CD8-positive, alpha-beta memory T cell (primary cell): ENCODE measurements around the gene INPP5K. TPM values are rescaled to one million over a fixed set of nuclear protein-coding genes. Genes with fewer than 3 reads are reported as not detected.
A peak's percentile ranks its signal among the peaks of the same experiment; 100 is the strongest.

Experiments used
- CTCF ChIA-PET: fragments of 350-600 bp; sonication (Branson Sonifier 250); formaldehyde crosslinking; loops from one replicate; lab custom pipeline; 2021; ENCODE audit warnings: antibody characterized with exemption; lab: Charles Lee
- POLR2A ChIA-PET: fragments of 350-600 bp; sonication (Branson Sonifier 250); formaldehyde crosslinking; loops from one replicate; lab custom pipeline; 2021; ENCODE audit warnings: antibody characterized with exemption; lab: Charles Lee
- DNase-seq, 5 donors: peaks; one replicate each; pipeline versions ENCODE4 v3.0.0 to v3.0.0-alpha.2; 2020 to 2022; ENCODE audit warnings: mixed read lengths in 1 of 5
- H3K27ac ChIP-seq: one replicate; pipeline ENCODE4 v1.7.0; 2013; ENCODE audit warnings: low read depth, mild to moderate bottlenecking, low read length, moderate library complexity
- H3K27me3 ChIP-seq: 2 replicates; pipeline ENCODE4 v1.7.0; 2013; ENCODE audit warnings: low read length, mild to moderate bottlenecking; ENCODE audit not compliant: insufficient read depth, poor library complexity, severe bottlenecking
- H3K36me3 ChIP-seq: 2 replicates; pipeline ENCODE4 v1.7.0; 2013; ENCODE audit warnings: mild to moderate bottlenecking, low read length, moderate library complexity; ENCODE audit not compliant: insufficient read depth
- H3K4me1 ChIP-seq: 2 replicates; pipeline ENCODE4 v1.7.0; 2013; ENCODE audit warnings: mild to moderate bottlenecking, low read length, moderate library complexity; ENCODE audit not compliant: insufficient read depth
- H3K4me3 ChIP-seq: 2 replicates; pipeline ENCODE4 v1.7.0; 2013; ENCODE audit warnings: mild to moderate bottlenecking, low read length
- H3K9me3 ChIP-seq: 2 replicates; pipeline ENCODE4 v1.7.0; 2013; ENCODE audit warnings: mild to moderate bottlenecking, low read length
- H3K27ac Mint-ChIP-seq, 8 donors: one replicate each; pipeline ENCODE4 v1.8.0; 2020 to 2021; ENCODE audit warnings: mixed read lengths in 8 of 8, mild to moderate bottlenecking in 6 of 8, inconsistent platforms in 3 of 8, moderate library complexity in 3 of 8
- H3K27me3 Mint-ChIP-seq, 2 donors: one replicate each; pipeline ENCODE4 v1.8.0; 2020 to 2021; ENCODE audit warnings: mixed read lengths in 2 of 2, mild to moderate bottlenecking in 1 of 2, moderate library complexity in 1 of 2
- H3K36me3 Mint-ChIP-seq, 3 donors: one replicate each; pipeline ENCODE4 v1.8.0; 2020 to 2021; ENCODE audit warnings: mixed read lengths in 3 of 3, inconsistent platforms in 1 of 3, mild to moderate bottlenecking in 1 of 3
- H3K4me1 Mint-ChIP-seq, 3 donors: one replicate each; pipeline ENCODE4 v1.8.0; 2020 to 2021; ENCODE audit warnings: mixed read lengths in 3 of 3, inconsistent platforms in 1 of 3, mild to moderate bottlenecking in 1 of 3
- H3K4me3 Mint-ChIP-seq, 7 donors: one replicate each; pipeline ENCODE4 v1.8.0; 2020 to 2021; ENCODE audit warnings: mixed read lengths in 7 of 7, mild to moderate bottlenecking in 6 of 7, moderate library complexity in 4 of 7, inconsistent platforms in 2 of 7
- H3K9me3 Mint-ChIP-seq, 5 donors: one replicate each; pipeline ENCODE4 v1.8.0; 2020 to 2022; ENCODE audit warnings: mixed read lengths in 5 of 5, mild to moderate bottlenecking in 3 of 5, moderate library complexity in 2 of 5, inconsistent platforms in 1 of 5
- polyA plus RNA-seq: library from polyadenylated mRNA; unstranded; fragments of 300-500 nt; fragmentation: Illumina TruSeq; gene quantifications from one replicate; pipeline ENCODE4 v1.2.3, GENCODE V29; 2021
- total RNA-seq, 2 experiments: library from RNA; stranded (reverse); gene quantifications; one replicate each; pipeline ENCODE4 v1.2.3, GENCODE V29; 2021

The INPP5K gene
- total and polyA plus RNA-seq, 3 experiments from 2014 or later = 29.5 to 80.2 (median 31.9) TPM

DNA sequence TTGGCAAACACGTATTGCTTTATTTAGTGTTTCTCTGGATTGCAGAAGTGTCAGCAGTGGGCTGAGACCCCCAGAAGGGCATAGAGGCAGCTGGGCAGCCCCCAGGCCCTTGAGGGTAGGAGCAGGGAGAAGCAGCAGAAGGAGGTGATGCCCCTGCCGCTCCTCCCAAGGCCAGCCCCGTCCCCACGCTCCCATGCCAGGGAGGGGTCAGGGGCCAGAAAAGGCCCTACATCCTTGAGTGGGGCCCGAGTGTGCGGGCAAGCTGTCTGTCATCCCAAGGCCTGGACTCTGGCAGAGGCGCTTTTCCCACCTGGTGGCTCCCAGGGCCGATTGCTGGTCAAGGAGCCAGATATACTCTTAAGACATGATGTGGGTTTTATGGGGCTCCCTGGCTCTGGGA lies 52.2 kb downstream of the INPP5K start:
- H3K4me1 ChIP-seq = peaks cover 38% of the 10 kb centered on the region
- Mint-ChIP-seq H3K4me3 (peak overlapping the region in 1 of 7 donors; percentile 61), H3K27me3 (peaks cover 3 to 8% of the 10 kb centered on the region in 2 donors), H3K4me1 (peaks cover 25 to 30% (median 27%) of the 10 kb centered on the region in 3 donors), H3K36me3 (peaks cover 6 to 13% (median 7%) of the 10 kb centered on the region in 3 donors), H3K9me3 (no peaks in the 10 kb centered on the region), H3K27ac (peak overlapping the region in 2 of 8 donors; percentile 60 to 83)
- CTCF ChIA-PET = interaction anchor here (1.4 kb wide), 1 partner anchor 10 kb away, joined by 4 read pairs; no protein-coding TSS in a partner anchor
- no peak for DNase-seq
- H3K9me3 ChIP-seq = no peaks in the 10 kb centered on the region
- POLR2A ChIA-PET = no interaction called here
- H3K27me3 ChIP-seq = no peaks in the 10 kb centered on the region
- peaks cover 6% of the 10 kb centered on the region for H3K36me3 ChIP-seq
- no peak overlapping the region for H3K27ac ChIP-seq
- no peak overlapping the region for H3K4me3 ChIP-seq

- no peak for DNase-seq
- H3K9me3 ChIP-seq = no peaks in the 10 kb centered on the region
- Mint-ChIP-seq H3K9me3 (no peaks in the 10 kb centered on the region), H3K4me3 (peak overlapping the region; percentile 59 to 90 (median 78)), H3K4me1 (peaks cover 25 to 30% (median 30%) of the 10 kb centered on the region in 3 donors), H3K27ac (peak overlapping the region; percentile 29 to 94 (median 81)), H3K36me3 (peaks cover 0 to 2% (median 0%) of the 10 kb centered on the region in 3 donors), H3K27me3 (peaks cover 3 to 8% of the 10 kb centered on the region in 2 donors)
- H3K36me3 ChIP-seq = no peaks in the 10 kb centered on the region
- CTCF ChIA-PET = interaction anchor here (0.7 to 1.6 kb wide), 5 partner anchors 9 to 97 kb away, joined by 3 to 8 read pairs (median 4); partner anchors contain the start of gene INPP5K
- H3K4me1 ChIP-seq = peaks cover 38% of the 10 kb centered on the region
- H3K27ac ChIP-seq = no peak overlapping the region
- POLR2A ChIA-PET = interaction anchor here (1.0 to 1.6 kb wide), 2 partner anchors 25 to 54 kb away, joined by 4 to 19 read pairs; partner anchors contain the start of gene INPP5K
- peak overlapping the region; percentile 44 for H3K4me3 ChIP-seq
- no peaks in the 10 kb centered on the region for H3K27me3 ChIP-seq
Observed at GRCh38 chr17:1462164-1463112, 54.0 kb downstream of the INPP5K start.

GRCh38 chr17:1461198-1461944 lies 55.0 kb downstream of the INPP5K start:
- no peaks in the 10 kb centered on the region for H3K9me3 ChIP-seq
- Mint-ChIP-seq H3K4me1 (peaks cover 31 to 37% (median 34%) of the 10 kb centered on the region in 3 donors), H3K4me3 (peak overlapping the region in 2 of 7 donors; percentile 33 to 61), H3K27ac (peak overlapping the region in 2 of 8 donors; percentile 19 to 75), H3K27me3 (peaks cover 3 to 13% of the 10 kb centered on the region in 2 donors), H3K36me3 (peaks cover 0 to 2% (median 0%) of the 10 kb centered on the region in 3 donors), H3K9me3 (no peaks in the 10 kb centered on the region)
- no peaks in the 10 kb centered on the region for H3K27me3 ChIP-seq
- no peak for DNase-seq
- no peaks in the 10 kb centered on the region for H3K36me3 ChIP-seq
- H3K4me1 ChIP-seq = peaks cover 45% of the 10 kb centered on the region
- H3K27ac ChIP-seq = no peak overlapping the region
- CTCF ChIA-PET = no interaction called here
- no peak overlapping the region for H3K4me3 ChIP-seq
- POLR2A ChIA-PET = interaction anchor here (0.7 kb wide), 1 partner anchor 185 kb away, joined by 4 read pairs; no protein-coding TSS in a partner anchor

DNA sequence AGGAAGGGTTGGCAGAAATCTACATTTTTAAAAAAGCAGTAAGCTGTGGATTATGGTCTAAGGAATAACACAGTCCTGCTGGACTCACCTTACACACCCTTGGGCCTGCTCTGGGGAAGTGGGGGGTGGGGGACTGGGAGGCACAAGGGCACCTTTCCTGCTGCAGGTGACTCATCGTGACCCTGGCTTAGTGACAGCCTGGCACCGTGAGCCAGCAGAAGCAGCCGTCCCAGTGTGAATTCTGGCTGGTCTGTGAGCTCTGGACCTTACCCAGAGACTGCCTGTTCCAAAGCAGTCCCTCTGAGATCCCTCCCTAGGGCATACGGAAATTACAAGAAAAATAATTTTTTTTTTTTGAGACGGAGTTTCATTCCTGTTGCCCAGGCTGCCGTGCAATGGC lies 56.2 kb downstream of the INPP5K start:
- H3K27me3 ChIP-seq = no peaks in the 10 kb centered on the region
- peak overlapping the region in 1 of 8 donors; percentile 50 for H3K27ac Mint-ChIP-seq
- H3K27me3 Mint-ChIP-seq = peaks cover 3 to 13% of the 10 kb centered on the region in 2 donors
- DNase-seq = no peak
- H3K36me3 Mint-ChIP-seq = peaks cover 0 to 2% (median 0%) of the 10 kb centered on the region in 3 donors
- H3K4me1 Mint-ChIP-seq = peaks cover 33 to 38% (median 37%) of the 10 kb centered on the region in 3 donors
- POLR2A ChIA-PET = interaction anchor here (0.7 kb wide), 1 partner anchor 184 kb away, joined by 4 read pairs; no protein-coding TSS in a partner anchor
- CTCF ChIA-PET = interaction anchor here (1.5 to 1.6 kb wide), 2 partner anchors 14 to 189 kb away, joined by 4 read pairs; partner anchors contain the start of gene RILP
- no peak overlapping the region for H3K4me3 ChIP-seq
- H3K4me3 Mint-ChIP-seq = peak overlapping the region in 2 of 7 donors; percentile 59 to 89
- peaks cover 46% of the 10 kb centered on the region for H3K4me1 ChIP-seq
- no peaks in the 10 kb centered on the region for H3K36me3 ChIP-seq
- no peaks in the 10 kb centered on the region for H3K9me3 ChIP-seq
- H3K27ac ChIP-seq = no peak overlapping the region
- H3K9me3 Mint-ChIP-seq = no peaks in the 10 kb centered on the region

DNA sequence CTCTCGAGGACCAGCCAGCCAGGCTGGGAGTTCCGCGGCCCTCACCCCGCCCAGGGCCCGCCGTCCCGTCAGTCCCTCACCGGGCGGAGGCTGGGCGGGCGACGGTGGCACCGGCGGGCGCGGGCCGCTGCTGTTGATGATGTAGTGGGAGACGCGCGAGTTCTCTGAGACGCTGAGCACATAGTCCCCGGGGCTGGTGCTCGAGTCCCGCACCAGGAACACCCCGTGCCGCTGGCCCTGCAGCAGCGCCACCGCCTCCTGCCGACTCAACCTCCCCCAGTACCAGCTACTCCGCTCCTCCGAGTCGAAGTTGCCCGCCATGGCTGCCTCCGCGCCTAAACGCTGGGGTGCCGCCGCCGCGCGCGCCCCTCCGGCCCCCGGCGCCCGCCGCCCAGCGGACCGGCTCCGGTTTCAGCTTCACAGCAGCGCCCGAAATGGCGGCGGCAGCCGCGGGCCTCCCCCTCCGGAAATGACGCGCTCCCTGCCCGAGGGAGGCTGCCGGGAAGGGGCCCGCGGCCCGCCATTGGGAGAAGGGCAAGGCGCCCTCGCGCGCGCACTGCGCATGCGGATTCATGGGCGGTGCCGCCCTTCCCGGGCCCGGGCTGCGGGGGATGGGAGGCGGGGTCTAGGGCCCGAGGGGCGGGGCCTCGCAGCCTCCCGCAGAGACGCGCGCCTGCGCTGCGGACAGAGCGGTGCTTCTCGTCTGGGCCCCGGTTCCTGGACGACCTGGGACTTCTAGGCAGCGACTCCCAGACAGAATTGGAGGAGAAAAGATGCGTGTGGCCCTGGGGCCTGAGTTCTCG lies 60.4 kb downstream of the INPP5K start, which contains the start of gene CRK:
Gene CRK, minus strand, starts transcription at position 436 of the 803 bp plus-strand sequence. Its CDS starts 115 bp downstream, at position 321.
- CTCF ChIA-PET = interaction anchor here (0.7 to 1.3 kb wide), 4 partner anchors 14 to 91 kb away, joined by 3 to 4 read pairs (median 3); no protein-coding TSS in a partner anchor
- Histone ChIP-seq H3K4me1 (peaks cover 34% of the 10 kb centered on the region), H3K27ac (peak within 1 kb of the TSS; percentile 85), H3K27me3 (no peaks in the 10 kb centered on the region), H3K9me3 (no peaks in the 10 kb centered on the region), H3K4me3 (peak within 1 kb of the TSS; percentile 89), H3K36me3 (no peaks in the 10 kb centered on the region)
- H3K9me3 Mint-ChIP-seq = no peaks in the 10 kb centered on the region
- POLR2A ChIA-PET = interaction anchor here (0.6 to 1.5 kb wide), 6 partner anchors 11 to 112 kb away, joined by 3 to 10 read pairs (median 4); partner anchors contain the start of genes INPP5K and YWHAE
- H3K36me3 Mint-ChIP-seq = peaks cover 0 to 27% (median 2%) of the 10 kb centered on the region in 3 donors
- peak within 1 kb of the TSS; percentile 87 to 97 (median 92) for H3K27ac Mint-ChIP-seq
- peaks cover 38 to 50% (median 47%) of the 10 kb centered on the region in 3 donors for H3K4me1 Mint-ChIP-seq
- peak; percentile 98 to 99 (median 98) for DNase-seq
- peak within 1 kb of the TSS; percentile 88 to 97 (median 92) for H3K4me3 Mint-ChIP-seq
- H3K27me3 Mint-ChIP-seq = peaks cover 3 to 8% of the 10 kb centered on the region in 2 donors

DNA sequence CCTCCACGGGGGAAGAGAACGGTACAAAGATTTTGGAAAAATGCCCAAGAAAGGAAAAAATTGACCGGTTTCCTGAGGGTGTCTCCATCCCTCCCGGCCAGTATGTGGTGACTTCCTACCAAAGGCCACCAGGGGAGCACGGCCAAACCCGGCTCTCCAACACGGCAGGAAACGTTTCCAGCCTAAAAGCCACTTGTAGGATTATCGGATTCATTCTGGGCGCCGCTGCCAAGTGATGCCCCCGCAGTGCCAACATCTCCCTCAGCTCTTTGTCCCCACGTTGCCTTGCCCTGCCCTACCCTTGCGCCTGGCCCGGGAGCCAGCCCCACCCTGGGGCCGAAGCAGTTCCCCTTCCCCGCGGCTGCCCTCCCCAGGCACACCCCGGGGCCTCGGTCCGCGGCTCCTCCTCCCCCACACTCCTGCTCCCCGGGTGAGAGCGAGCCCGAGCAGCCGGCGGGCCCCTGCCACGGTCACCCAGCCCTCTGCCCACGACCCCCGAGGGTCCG lies 61.1 kb downstream of the INPP5K start:
- peak overlapping the region; percentile 84 to 97 (median 92) for H3K27ac Mint-ChIP-seq
- DNase-seq = peak in 2 of 5 donors; percentile 22 to 39
- peaks cover 29% of the 10 kb centered on the region for H3K4me1 ChIP-seq
- no peaks in the 10 kb centered on the region for H3K27me3 ChIP-seq
- peak overlapping the region; percentile 88 to 97 (median 92) for H3K4me3 Mint-ChIP-seq
- POLR2A ChIA-PET = interaction anchor here (0.7 to 1.5 kb wide), 4 partner anchors 56 to 79 kb away, joined by 3 to 10 read pairs (median 4); partner anchors contain the start of genes INPP5K and YWHAE
- no peaks in the 10 kb centered on the region for H3K36me3 ChIP-seq
- H3K9me3 ChIP-seq = no peaks in the 10 kb centered on the region
- peaks cover 38 to 52% (median 47%) of the 10 kb centered on the region in 3 donors for H3K4me1 Mint-ChIP-seq
- H3K27ac ChIP-seq = peak overlapping the region; percentile 85
- peaks cover 0 to 27% (median 2%) of the 10 kb centered on the region in 3 donors for H3K36me3 Mint-ChIP-seq
- CTCF ChIA-PET = interaction anchor here (0.7 to 1.3 kb wide), 2 partner anchors 60 to 90 kb away, joined by 3 to 4 read pairs; no protein-coding TSS in a partner anchor
- peaks cover 3 to 8% of the 10 kb centered on the region in 2 donors for H3K27me3 Mint-ChIP-seq
- H3K4me3 ChIP-seq = peak overlapping the region; percentile 52
- H3K9me3 Mint-ChIP-seq = no peaks in the 10 kb centered on the region
